ENCODE results near the gene FRMD8. TPM values are rescaled to one million over a fixed set of nuclear protein-coding genes. Genes with fewer than 3 reads are reported as not detected.

Gene FRMD8
- total and polyA plus RNA-seq, 4 donors: 2.8 to 22.8 (median 15.0) TPM

- peak overlapping the region; percentile 99 to 100 for H3K27ac ChIP-seq (ENCODE audit: low read depth in 1 of 2, low read length in 2 of 2)
- no peaks in the 10 kb centered on the region for H3K27me3 ChIP-seq (ENCODE audit: control insufficient read depth in 4 of 4, insufficient read depth in 4 of 4, low read length in 3 of 4)
- H3K36me3 ChIP-seq (ENCODE audit: control insufficient read depth in 4 of 4, insufficient read depth in 3 of 4, low read depth in 1 of 4, low read length in 3 of 4): peaks cover 0 to 2% (median 0%) of the 10 kb centered on the region in 4 donors
- peak overlapping the region; percentile 94 to 98 for H3K9ac ChIP-seq (ENCODE audit: low read depth in 1 of 2, low read length in 2 of 2)
- H3K4me3 ChIP-seq (ENCODE audit: low read depth in 1 of 3, low read length in 3 of 3): peak overlapping the region; percentile 63 to 99 (median 73)
- no peaks in the 10 kb centered on the region for H3K9me3 ChIP-seq (ENCODE audit: control insufficient read depth in 4 of 4, low read length in 3 of 4)
- DNase-seq (ENCODE audit: low spot score): peak; percentile 99
- H3K4me1 ChIP-seq (ENCODE audit: control insufficient read depth in 4 of 4, insufficient read depth in 4 of 4, low read length in 3 of 4): peaks cover 3 to 32% (median 13%) of the 10 kb centered on the region in 4 donors
- under 1% methylated on average over 68 of the region's 68 CpGs for WGBS
- TF ChIP-seq FOXA1 (IDR thresholded peaks at IDR 0.05): no peak
- no peak for TF ChIP-seq YY1 (IDR thresholded peaks at IDR 0.05)
- TF ChIP-seq FOXA2 (IDR thresholded peaks at IDR 0.05): no peak
- TF ChIP-seq GABPA (IDR thresholded peaks at IDR 0.05 in 1 of 2, conservative IDR thresholded peaks at IDR 0.05 in 1 of 2): peak in 1 of 2 donors; percentile 12
- no peak for TF ChIP-seq TAF1 (conservative IDR thresholded peaks at IDR 0.05)
- no peak for TF ChIP-seq RXRA (IDR thresholded peaks at IDR 0.05)
- TF ChIP-seq RAD21 (IDR thresholded peaks at IDR 0.05): no peak
- TF ChIP-seq REST (IDR thresholded peaks at IDR 0.05): no peak
- TF ChIP-seq NR2F2 (IDR thresholded peaks at IDR 0.05): no peak
- no peak for TF ChIP-seq ATF3 (IDR thresholded peaks at IDR 0.05)
- no peak for TF ChIP-seq CTCF (IDR thresholded peaks at IDR 0.05; ENCODE audit: low read depth, low read length, missing input control)
- TF ChIP-seq HNF4A (conservative IDR thresholded peaks at IDR 0.05): no peak
- TF ChIP-seq, protein P1, sequence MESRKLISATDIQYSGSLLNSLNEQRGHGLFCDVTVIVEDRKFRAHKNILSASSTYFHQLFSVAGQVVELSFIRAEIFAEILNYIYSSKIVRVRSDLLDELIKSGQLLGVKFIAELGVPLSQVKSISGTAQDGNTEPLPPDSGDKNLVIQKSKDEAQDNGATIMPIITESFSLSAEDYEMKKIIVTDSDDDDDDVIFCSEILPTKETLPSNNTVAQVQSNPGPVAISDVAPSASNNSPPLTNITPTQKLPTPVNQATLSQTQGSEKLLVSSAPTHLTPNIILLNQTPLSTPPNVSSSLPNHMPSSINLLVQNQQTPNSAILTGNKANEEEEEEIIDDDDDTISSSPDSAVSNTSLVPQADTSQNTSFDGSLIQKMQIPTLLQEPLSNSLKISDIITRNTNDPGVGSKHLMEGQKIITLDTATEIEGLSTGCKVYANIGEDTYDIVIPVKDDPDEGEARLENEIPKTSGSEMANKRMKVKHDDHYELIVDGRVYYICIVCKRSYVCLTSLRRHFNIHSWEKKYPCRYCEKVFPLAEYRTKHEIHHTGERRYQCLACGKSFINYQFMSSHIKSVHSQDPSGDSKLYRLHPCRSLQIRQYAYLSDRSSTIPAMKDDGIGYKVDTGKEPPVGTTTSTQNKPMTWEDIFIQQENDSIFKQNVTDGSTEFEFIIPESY (IDR thresholded peaks at IDR 0.05): no peak
- peak; percentile 35 for TF ChIP-seq SP1 (IDR thresholded peaks at IDR 0.05)
- no peak for TF ChIP-seq MAX (IDR thresholded peaks at IDR 0.05)
- TF ChIP-seq JUND (IDR thresholded peaks at IDR 0.05): peak in 1 of 2 donors; percentile 68
- no peak for TF ChIP-seq HNF4G (IDR thresholded peaks at IDR 0.05)
- TF ChIP-seq EGR1 (IDR thresholded peaks at IDR 0.05; ENCODE audit: low read depth in 2 of 2): peak in 1 of 2 donors; percentile 29
These were observed 35.6 kb downstream of the FRMD8 start for GRCh38 chr11:65421794-65422632.
